Progenitor cell of endocrine pancreas (in vitro differentiated cells): ENCODE results near the gene RCN2. TPM values are rescaled to one million over a fixed set of nuclear protein-coding genes. Genes with fewer than 3 reads are reported as not detected.

Source experiments
- DNase-seq: peaks from one replicate; pipeline ENCODE4 v3.0.0; 2021; ENCODE audit warnings: low spot score; ENCODE audit not compliant: unreplicated experiment
- H3K27ac Mint-ChIP-seq: 2 replicates; pipeline ENCODE4 v1.8.0; 2021; ENCODE audit warnings: mild to moderate bottlenecking, moderate library complexity, mixed read lengths
- H3K27me3 Mint-ChIP-seq: 2 replicates; pipeline ENCODE4 v1.8.0; 2021; ENCODE audit warnings: mixed read lengths
- H3K36me3 Mint-ChIP-seq: 2 replicates; pipeline ENCODE4 v1.8.0; 2022; ENCODE audit warnings: mixed read lengths; ENCODE audit not compliant: insufficient read depth
- H3K4me1 Mint-ChIP-seq: 2 replicates; pipeline ENCODE4 v1.8.0; 2021; ENCODE audit warnings: low read depth, mixed read lengths
- H3K4me3 Mint-ChIP-seq: 2 replicates; pipeline ENCODE4 v1.8.0; 2021; ENCODE audit warnings: low read depth, mild to moderate bottlenecking, moderate library complexity, mixed read lengths
- H3K9me3 Mint-ChIP-seq: 2 replicates; pipeline ENCODE4 v1.8.0; 2021; ENCODE audit warnings: low read depth, mixed read lengths
- CTCF ChIP-seq: fragments of 200-600 bp; sonication (generic); IDR thresholded peaks from one replicate; pipeline ENCODE4 v1.5.0; 2021; ENCODE audit warnings: antibody characterized with exemption, mild to moderate bottlenecking; ENCODE audit not compliant: unreplicated experiment
- total RNA-seq: library from RNA; stranded (reverse); gene quantifications from 2 replicates; pipeline ENCODE4 v1.2.1, GENCODE V29; 2021

Gene RCN2
- total RNA-seq, 1 donor from 2014 or later = 236 TPM

DNA sequence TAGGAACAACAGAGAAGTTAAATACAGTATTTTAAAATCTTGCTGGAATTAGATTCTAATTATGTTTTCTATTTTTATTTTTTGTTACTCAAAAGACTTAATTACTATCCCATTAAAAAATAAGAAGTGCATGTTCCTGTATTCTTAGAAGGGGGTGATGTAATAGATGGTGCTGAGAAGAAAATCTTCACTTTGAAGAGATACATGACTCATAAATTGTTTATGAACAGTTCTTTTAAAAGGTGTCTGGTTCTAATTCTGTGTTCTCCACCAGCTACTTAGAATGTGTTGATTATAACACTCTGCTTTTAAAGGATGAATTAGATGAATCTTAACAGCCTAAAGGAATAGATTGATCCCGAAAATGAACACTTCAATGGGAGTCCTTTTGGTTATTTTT, 8.2 kb downstream of the RCN2 start:
- peaks cover 4% of the 10 kb centered on the region for H3K4me1 Mint-ChIP-seq
- no peak overlapping the region for H3K4me3 Mint-ChIP-seq
- DNase-seq = no peak
- no peaks in the 10 kb centered on the region for H3K9me3 Mint-ChIP-seq
- TF ChIP-seq CTCF = no peak
- H3K27me3 Mint-ChIP-seq = no peaks in the 10 kb centered on the region
- peaks cover 33% of the 10 kb centered on the region for H3K36me3 Mint-ChIP-seq
- no peak overlapping the region for H3K27ac Mint-ChIP-seq

DNA sequence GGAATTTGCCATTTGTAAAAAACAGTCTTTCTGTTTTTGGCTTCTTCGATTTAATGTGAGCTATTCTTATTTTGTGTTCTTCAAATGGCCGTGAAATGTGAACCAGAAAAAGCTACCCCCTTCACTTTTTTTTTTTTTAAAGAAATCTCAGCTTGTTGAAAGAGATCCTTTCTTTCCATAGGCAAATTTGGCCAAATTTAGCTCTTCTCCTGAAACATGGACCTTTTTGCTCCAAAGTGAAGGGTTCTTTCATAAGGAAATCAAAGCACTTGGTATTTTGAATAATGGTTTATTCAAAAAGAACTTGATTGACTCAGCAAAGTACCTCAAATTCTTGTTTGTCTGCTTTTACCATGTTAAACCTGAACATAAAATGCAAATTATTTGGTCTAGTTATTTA, 10.1 kb downstream of the RCN2 start:
- H3K9me3 Mint-ChIP-seq = no peaks in the 10 kb centered on the region
- H3K36me3 Mint-ChIP-seq = peaks cover 37% of the 10 kb centered on the region
- no peak overlapping the region for H3K4me3 Mint-ChIP-seq
- TF ChIP-seq CTCF = no peak
- H3K4me1 Mint-ChIP-seq = no peaks in the 10 kb centered on the region
- DNase-seq = no peak
- no peaks in the 10 kb centered on the region for H3K27me3 Mint-ChIP-seq
- no peak overlapping the region for H3K27ac Mint-ChIP-seq

GRCh38 chr15:76942331-76942730, 10.8 kb downstream of the RCN2 start:
- DNase-seq = no peak
- no peak for TF ChIP-seq CTCF
- Mint-ChIP-seq H3K4me3 (no peak overlapping the region), H3K4me1 (no peaks in the 10 kb centered on the region), H3K27me3 (no peaks in the 10 kb centered on the region), H3K36me3 (peaks cover 38% of the 10 kb centered on the region), H3K9me3 (no peaks in the 10 kb centered on the region), H3K27ac (no peak overlapping the region)

DNA sequence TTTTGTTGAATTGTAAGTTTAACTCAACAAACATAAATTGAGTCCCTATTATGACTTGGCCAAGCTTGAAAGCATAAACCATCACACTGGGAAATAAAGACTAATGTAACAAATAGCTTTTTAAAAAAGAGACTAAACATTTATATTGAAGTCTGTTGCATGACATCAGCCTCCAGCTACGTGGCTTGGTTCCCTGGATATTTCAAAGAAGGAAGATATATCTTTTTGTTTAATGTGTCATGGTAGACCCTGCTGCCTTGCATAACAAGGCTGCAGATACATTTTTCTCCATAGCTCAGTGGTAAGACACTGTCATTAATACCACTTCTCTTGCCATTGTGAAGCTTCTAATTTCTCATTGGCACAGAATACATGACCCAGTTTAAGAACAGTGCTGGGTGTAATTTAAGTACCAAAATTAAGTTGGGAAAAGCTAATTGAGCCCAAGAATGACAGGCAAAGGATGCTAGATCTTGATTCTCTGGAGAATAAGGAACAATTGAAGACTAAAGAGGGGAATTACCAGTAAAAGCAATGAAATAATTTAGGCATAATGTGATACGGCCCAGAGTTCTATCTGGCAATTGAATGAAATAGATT, 14.0 kb downstream of the RCN2 start:
- Mint-ChIP-seq H3K4me3 (no peak overlapping the region), H3K27ac (no peak overlapping the region), H3K9me3 (no peaks in the 10 kb centered on the region), H3K27me3 (no peaks in the 10 kb centered on the region), H3K4me1 (no peaks in the 10 kb centered on the region), H3K36me3 (peaks cover 47% of the 10 kb centered on the region)
- no peak for DNase-seq
- no peak for TF ChIP-seq CTCF

- Mint-ChIP-seq H3K9me3 (no peaks in the 10 kb centered on the region), H3K4me1 (no peaks in the 10 kb centered on the region), H3K4me3 (no peak overlapping the region), H3K27me3 (no peaks in the 10 kb centered on the region), H3K27ac (peak overlapping the region; percentile 39), H3K36me3 (peaks cover 47% of the 10 kb centered on the region)
- TF ChIP-seq CTCF = no peak
- DNase-seq = no peak
Observed at GRCh38 chr15:76947454-76947853, 15.9 kb downstream of the RCN2 start.
